Suppressor macrophage treated with lipopolysaccharide for 1 hour (primary cell): ENCODE results near the gene FGF22.

Experiments
- DNase-seq, 3 donors: peaks; one replicate each; pipeline ENCODE4 v3.0.0-alpha.2; 2020 to 2022

The FGF22 gene

GRCh38 chr19:644789-645188 lies 5.1 kb downstream of the FGF22 start:
- DNase-seq = no peak

DNA sequence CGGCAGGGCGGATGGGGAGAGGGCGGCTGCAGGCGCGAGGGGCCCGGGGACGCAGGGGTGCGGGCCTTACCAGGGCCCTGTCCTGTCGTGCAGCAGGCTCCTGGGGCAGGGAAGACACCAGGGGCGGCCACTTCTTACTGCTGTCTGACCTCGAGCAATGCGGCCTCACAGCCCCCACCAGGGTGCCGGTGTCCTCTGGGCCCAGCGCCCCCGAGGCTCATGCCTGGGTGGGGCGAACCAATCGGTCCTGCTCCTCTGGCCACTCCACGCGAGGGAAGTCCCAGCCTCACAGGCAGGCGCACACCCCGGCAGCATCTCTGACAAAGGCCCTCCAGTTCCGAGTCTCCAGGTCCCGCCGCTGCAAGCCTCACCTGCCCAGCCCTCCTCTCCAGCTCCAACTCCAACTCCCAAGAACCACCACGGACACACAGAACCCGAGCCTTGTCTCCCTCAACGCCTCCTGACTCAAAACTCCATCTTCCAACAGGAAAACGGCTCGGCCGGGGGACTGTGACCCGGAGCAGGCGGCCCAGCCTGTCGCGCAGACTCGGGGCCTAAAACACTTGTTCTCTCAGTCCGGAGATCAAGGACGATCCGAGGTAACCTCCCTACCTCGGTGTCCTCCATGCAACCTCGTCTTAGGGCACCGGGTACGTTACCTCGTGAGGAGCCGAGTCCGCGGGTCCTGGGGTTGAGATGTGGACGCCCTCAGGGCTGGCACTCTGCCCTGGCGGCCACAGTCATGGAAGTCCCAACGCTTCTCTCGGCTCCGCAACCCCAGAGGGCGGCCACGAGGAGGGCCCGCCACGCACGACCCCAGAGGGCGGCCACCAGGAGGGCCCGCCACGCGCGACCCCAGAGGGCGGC lies 6.5 kb downstream of the FGF22 start:
- DNase-seq = no peak

DNA sequence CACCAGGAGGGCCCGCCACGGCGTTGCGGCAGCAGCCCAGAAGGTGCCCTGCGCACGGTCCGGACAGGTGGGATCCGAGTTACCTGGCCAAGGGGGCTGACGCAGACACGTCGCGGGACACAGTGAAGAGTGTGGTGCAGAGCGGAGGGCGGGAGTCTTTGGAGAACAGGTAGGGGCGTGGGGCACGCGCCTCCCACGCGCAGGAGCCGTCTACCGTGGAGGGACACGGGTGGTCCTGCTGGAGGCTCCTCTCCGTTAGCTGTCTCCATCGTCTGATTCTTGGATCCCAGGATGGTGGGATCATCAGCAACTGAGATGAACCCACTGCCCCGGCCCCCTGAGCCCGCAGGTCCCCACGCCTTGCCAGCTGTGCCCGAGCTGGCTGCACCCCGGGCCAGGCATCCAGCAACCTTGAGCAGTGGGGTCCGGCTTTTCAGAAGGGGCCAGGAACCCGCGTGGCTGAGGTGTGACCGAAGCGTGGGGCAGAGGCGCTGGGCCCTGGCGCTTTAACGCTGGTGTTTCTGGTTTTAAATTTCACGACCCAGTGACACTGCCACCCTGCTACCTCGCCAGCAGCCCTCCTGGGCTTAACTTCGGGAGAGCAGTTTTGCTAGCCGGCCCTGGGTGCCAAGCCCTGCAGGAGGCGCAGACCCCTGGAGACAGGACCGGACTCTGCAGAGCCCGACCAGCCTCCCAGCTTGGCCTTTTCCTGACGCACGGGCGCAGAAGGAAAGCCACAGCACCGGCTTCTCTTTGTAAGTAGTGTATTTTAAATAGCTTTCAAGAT lies 7.3 kb downstream of the FGF22 start:
- no peak for DNase-seq

DNA sequence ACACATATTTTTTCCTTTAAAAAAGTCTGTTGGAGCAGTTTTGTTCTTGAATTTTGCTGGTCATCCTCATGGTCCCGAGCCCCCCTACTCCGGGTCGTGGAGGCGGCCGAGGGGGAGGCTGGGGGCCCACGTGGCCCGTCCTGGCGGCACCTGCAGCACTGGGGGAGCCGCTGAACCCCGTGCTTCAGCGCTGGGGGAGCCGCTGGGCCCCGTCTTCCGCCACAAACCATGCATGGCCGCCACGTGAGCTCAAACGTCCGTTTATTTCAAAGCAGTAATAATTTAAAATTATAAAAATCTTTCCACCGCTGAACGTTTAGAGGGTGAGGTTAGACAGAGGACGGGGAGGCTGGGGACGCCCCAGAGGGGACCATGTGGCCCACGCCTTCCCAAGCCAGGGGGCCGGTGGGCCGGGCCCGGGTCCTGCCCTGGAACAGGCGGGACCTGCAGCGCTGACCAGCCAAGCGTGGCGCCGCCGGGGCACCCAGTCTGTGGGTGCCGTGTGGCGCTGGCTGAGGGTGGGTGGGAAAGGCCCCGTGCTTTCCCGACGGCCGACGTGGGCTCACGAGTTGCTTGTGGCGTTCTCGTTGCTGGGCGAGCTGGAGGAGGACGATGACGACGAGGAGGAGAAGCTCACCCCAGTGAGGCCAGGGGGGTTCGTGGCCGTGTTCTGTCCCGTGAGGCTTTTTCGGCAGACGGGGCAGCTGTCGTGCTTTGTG lies 8.0 kb downstream of the FGF22 start:
- no peak for DNase-seq

DNA sequence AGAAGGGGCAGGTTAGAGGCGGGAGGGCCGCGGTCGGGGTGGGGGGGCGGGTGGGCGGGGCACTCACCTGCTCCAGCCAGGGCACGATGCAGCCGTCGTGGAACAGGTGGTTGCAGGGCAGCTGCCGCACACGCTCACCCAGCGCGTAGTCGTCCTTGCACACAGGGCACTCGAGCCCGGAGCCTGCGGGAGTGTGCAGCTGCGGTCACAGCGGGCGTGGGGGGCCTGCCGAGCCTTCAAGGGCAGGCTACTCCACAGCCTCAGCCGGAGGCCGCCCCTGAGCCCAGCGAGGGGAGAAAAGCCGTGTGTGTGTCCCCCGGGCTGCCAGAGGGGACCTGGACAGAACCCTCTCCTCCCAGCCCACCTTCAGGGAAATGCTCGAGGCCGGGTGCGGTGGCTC lies 8.6 kb downstream of the FGF22 start:
- DNase-seq = no peak

- DNase-seq = no peak
Measured at GRCh38 chr19:648904-649801, 9.5 kb downstream of the FGF22 start.

- no peak for DNase-seq
Measured at GRCh38 chr19:650121-650520, 10.4 kb downstream of the FGF22 start.

- DNase-seq = no peak
Measured at GRCh38 chr19:651114-651818, 11.6 kb downstream of the FGF22 start.

GRCh38 chr19:651991-652390 lies 12.3 kb downstream of the FGF22 start:
- no peak for DNase-seq

GRCh38 chr19:652467-653389 lies 13.0 kb downstream of the FGF22 start:
- DNase-seq = no peak

- DNase-seq = no peak
Measured at GRCh38 chr19:653425-653824, 13.7 kb downstream of the FGF22 start.

DNA sequence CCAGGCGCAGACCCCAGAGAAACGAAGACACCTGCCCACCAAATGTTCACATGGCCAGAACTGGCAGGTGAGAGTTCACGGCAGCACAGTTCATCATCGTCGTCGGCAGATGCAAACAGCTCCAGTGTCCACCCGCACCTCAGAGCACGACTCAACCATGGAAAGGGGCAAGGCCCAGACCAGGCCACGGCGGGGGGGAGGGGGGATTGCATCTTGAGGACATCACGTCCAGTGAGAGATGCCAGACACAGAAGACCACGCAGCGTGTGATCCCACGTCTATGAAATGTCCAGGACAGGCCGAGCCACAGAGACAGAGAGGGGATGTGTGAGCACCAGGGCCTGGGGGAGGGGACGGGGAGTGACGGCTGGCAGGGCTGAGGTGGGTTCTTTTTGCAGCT lies 16.0 kb downstream of the FGF22 start:
- no peak for DNase-seq

DNA sequence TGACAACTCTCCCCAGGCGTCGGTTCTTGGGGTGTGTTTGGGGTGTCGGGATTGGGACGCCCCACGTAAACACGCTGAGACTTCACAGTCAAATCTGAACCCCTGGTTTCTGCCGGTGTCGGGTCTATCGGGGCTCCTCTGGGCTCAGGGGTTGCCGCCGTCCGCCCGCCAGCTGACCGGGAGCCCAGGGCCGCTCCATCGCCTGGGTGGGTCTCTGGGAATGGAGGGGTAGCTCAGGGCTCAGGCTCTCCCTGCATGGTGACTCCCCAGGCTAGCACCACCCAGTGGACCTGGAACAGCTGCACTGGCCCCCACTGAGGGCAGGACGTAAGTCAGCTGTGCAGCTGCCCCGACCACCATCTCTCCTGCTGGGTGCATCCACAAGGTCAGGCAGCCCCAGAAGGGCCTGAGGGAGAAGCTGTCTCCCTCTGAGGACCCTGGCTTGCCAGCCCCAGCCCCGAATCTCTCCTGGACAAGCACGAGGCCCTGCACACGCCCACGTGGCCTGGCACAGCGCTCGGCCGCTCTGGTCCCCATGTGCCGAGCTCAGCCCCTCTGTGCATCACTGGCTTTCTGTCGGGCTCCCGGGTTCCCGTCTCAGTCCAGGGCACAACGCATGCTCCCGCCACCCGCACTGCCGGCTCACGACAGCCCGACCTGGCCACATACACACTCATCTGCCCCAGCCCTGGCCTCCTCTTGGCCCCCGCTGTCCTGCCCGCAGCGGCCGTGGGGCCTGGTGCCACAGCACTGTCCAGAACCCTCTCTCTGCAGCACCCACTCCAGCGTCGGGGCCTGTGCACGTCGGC lies 17.3 kb downstream of the FGF22 start:
- no peak for DNase-seq

GRCh38 chr19:657611-658010 lies 17.9 kb downstream of the FGF22 start:
- no peak for DNase-seq

GRCh38 chr19:658059-658839 lies 18.6 kb downstream of the FGF22 start:
- no peak for DNase-seq

- DNase-seq = peak in 1 of 3 donors; percentile 37
Measured at GRCh38 chr19:658916-659839, 19.5 kb downstream of the FGF22 start.

GRCh38 chr19:660793-661426 lies 21.2 kb downstream of the FGF22 start:
- peak in 1 of 3 donors; percentile 39 for DNase-seq
